SH-SY5Y (cell line): ENCODE data around the gene NAA11.

Experiments
- GATA2 ChIP-seq: IDR thresholded peaks from 2 replicates; pipeline ENCODE4 v1.6.1; 2011; ENCODE audit warnings: mild to moderate bottlenecking, low read depth, low read length
- GATA3 ChIP-seq: IDR thresholded peaks from 2 replicates; pipeline ENCODE4 v1.6.1; 2011; ENCODE audit warnings: low read depth, mild to moderate bottlenecking, low read length, moderate library complexity

DNA sequence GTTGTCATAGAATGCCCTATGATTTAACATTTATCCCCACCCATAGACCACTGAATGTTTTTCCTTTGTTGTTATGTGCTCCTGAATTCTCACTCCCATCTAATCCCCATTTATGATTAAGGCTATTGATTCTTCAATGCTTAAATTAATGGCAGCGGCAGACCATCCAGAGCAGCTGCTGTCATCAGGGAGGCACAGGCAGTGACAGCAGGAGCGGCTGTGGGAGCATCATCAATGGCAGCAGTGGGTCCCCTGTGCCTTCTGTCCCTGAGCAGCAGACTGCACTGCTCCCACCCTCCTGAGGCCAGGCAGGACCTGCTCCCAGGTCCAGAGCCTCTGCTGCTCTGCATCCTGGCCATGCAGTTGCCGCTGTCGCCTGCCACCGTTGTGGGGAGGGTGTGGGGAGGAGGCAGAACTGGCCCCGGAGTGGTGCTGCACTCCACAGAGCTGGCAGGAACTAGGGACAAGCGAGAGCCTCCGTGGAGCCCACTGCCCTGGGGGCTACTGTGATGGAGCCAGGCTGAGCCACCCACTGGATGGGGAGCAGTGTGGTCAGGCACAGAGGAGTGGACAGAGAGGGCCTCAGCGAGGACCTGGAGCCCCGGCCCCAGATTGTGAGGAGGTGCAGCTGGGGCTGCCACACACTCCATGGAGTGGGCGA, 29.0 kb downstream of the NAA11 start:
- TF ChIP-seq GATA3 (no peak), GATA2 (no peak)
